GM12878 (cell line): Measurements from ENCODE around the gene FKBP7. TPM values are rescaled to one million over a fixed set of nuclear protein-coding genes. Genes with fewer than 3 reads are reported as not detected.

Experiments
- BCL11A ChIP-seq: IDR thresholded peaks from 2 replicates; pipeline ENCODE4 v1.6.1; 2011; ENCODE audit warnings: low read depth, low read length
- DPF2 ChIP-seq: fragments of 450-650 bp; IDR thresholded peaks from 2 replicates; pipeline ENCODE4 v1.6.1; 2017; ENCODE audit warnings: mild to moderate bottlenecking
- EP300 ChIP-seq, 2 experiments: fragments of 150-350 bp in 1 of 2; IDR thresholded peaks; 2 replicates each; pipeline ENCODE4 v1.6.1; 2011 to 2012; ENCODE audit warnings: low read depth in 2 of 2, low read length in 2 of 2, borderline replicate concordance in 1 of 2, improper control_type of control experiment in 1 of 2, inconsistent platforms in 1 of 2; ENCODE audit not compliant: control insufficient read depth in 1 of 2
- FOS ChIP-seq: IDR thresholded peaks from 3 replicates; pipeline ENCODE4 v1.6.1; 2011; ENCODE audit warnings: borderline replicate concordance; ENCODE audit not compliant: insufficient read length; ENCODE audit errors: extremely low read depth
- GABPA ChIP-seq: IDR thresholded peaks from 2 replicates; pipeline ENCODE4 v1.6.1; 2014; ENCODE audit warnings: antibody characterized with exemption, low read depth, mild to moderate bottlenecking, inconsistent platforms
- IKZF1 ChIP-seq: fragments of 450-650 bp; conservative IDR thresholded peaks from 2 replicates; pipeline ENCODE4 v1.6.1; 2017; ENCODE audit warnings: antibody characterized with exemption, mild to moderate bottlenecking
- IRF4 ChIP-seq: IDR thresholded peaks from 2 replicates; pipeline ENCODE4 v1.6.1; 2011; ENCODE audit warnings: low read depth, low read length
- MTA2 ChIP-seq: fragments of 450-650 bp; IDR thresholded peaks from 2 replicates; pipeline ENCODE4 v1.6.1; 2016; ENCODE audit warnings: low read depth, mild to moderate bottlenecking, moderate library complexity
- NBN ChIP-seq: fragments of 450-650 bp; IDR thresholded peaks from 2 replicates; pipeline ENCODE4 v1.6.1; 2016
- POLR2AphosphoS5 ChIP-seq: IDR thresholded peaks from 2 replicates; pipeline ENCODE4 v1.6.1; 2011; ENCODE audit warnings: mild to moderate bottlenecking, low read length, inconsistent platforms
- SIN3A ChIP-seq: IDR thresholded peaks from 2 replicates; pipeline ENCODE4 v1.6.1; 2012; ENCODE audit warnings: low read depth, low read length, improper control_type of control experiment
- SRF ChIP-seq, 2 experiments: IDR thresholded peaks; 2 replicates each; pipeline ENCODE4 v1.6.1; 2011; ENCODE audit warnings: low read depth in 2 of 2, low read length in 2 of 2, mild to moderate bottlenecking in 1 of 2, moderate library complexity in 1 of 2
- TBL1XR1 ChIP-seq: IDR thresholded peaks from 2 replicates; pipeline ENCODE4 v1.6.1; 2012; ENCODE audit warnings: low read depth, low read length, improper control_type of control experiment
- ZBED1 ChIP-seq: IDR thresholded peaks from 2 replicates; pipeline ENCODE4 v1.6.1; 2016; ENCODE audit warnings: borderline replicate concordance
- polyA plus RNA-seq, 11 experiments: library from polyadenylated mRNA; depleted of rRNA in 4 of 11; unstranded in 6 of 11; stranded (reverse) in 5 of 11; fragments of >200 nt; fragmentation: Nextera tagmentation in 4 of 11; fragmentation: Illumina TruSeq in 1 of 11; extraction: Ambion mirVana in 4 of 11; extraction: Trizol in 1 of 11; gene quantifications; 1 replicate in 1 of 11; 2 replicates in 10 of 11; pipeline versions ENCODE4 v1.2.1 to v1.2.3, GENCODE V29; 2011 to 2016; ENCODE audit warnings: inconsistent platforms in 2 of 11, missing spikeins in 2 of 11, low read depth in 1 of 11
- total RNA-seq, 4 experiments: library from RNA; depleted of rRNA in 3 of 4; stranded (reverse); fragments of >200 nt in 3 of 4; fragmentation: Illumina TruSeq in 1 of 4; extraction: Trizol in 1 of 4; gene quantifications; 2 replicates each; pipeline versions ENCODE4 v1.2.1 to v1.2.3, GENCODE V29; 2013 to 2021
- TF ChIP-seq, protein P1 (sequence below): IDR thresholded peaks from 2 replicates; pipeline ENCODE4 v1.6.1; 2012; ENCODE audit warnings: mild to moderate bottlenecking, low read depth, low read length
- TF ChIP-seq, protein P2 (sequence below): IDR thresholded peaks from 2 replicates; pipeline ENCODE4 v1.6.1; 2012; ENCODE audit warnings: low read depth, low read length, improper control_type of control experiment
- TF ChIP-seq, protein P3 (sequence below): fragments of 450-650 bp; IDR thresholded peaks from 2 replicates; pipeline ENCODE4 v1.6.1; 2018; ENCODE audit warnings: mild to moderate bottlenecking, low read depth, moderate library complexity; ENCODE audit not compliant: partially characterized antibody
- TF ChIP-seq, protein P4 (sequence below): IDR thresholded peaks from 2 replicates; pipeline ENCODE4 v1.6.1; 2012; ENCODE audit warnings: low read depth, low read length, improper control_type of control experiment
- TF ChIP-seq, protein P5 (sequence below): IDR thresholded peaks from 2 replicates; pipeline ENCODE4 v1.6.1; 2011; ENCODE audit warnings: borderline replicate concordance, low read depth, mild to moderate bottlenecking, moderate library complexity, mixed read lengths, low read length; ENCODE audit not compliant: insufficient read depth; ENCODE audit errors: extremely low read length

FKBP7 gene
- total and polyA plus RNA-seq, 10 of the 15 experiments (the other 5 are each of a cell fraction or from before 2014, with no cell fraction given) = 5.6 to 16.7 (median 12.5) TPM

DNA sequence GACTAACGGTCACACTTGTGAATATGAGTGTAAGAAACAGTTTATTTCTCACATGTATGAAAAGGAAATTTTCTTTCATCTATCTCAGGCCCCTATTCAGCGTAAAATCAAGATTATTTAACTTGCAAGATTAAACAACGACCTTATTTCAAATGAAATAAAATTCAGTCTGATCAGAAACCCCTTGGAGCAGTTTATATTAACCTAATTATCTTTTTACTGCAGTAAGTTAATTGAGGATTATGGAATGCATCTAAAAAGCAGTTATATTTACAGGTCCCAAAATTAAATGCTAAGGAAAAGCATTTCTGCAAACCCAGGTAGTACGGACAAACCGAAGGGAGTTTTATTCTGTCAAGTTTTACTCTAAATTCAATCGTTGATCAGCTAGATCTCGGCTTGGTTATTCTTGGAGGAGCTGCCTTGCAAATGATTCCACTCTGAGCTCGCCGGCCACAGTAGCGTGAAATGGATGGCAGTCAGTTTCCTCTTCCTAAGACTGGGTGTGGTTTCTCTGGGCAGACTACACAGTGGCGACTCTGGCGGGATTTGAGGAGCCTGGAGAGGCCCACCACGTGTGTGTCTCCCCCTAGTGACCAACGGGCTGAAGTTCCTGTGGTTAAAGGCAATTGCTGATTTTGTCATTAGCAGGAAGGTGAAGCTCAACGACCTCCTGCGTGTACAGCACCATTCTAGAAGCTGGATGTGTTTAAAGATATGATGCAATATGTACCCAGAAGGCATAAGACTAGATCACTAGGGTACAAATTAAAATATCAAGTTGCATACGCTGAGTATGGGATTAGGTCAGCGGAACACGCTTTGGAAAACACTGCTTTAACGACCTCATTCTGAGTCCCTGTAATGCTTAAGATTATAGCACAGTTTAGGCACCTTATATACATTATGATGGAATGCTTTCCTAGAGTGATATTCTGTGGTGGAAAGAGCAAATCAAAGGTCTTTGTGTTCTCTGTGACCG is 63.8 kb downstream of the FKBP7 start (continued):
- TF ChIP-seq IRF4 = peak; percentile 67; the same call in 1 of the 2 replicates
- TF ChIP-seq, protein P1, sequence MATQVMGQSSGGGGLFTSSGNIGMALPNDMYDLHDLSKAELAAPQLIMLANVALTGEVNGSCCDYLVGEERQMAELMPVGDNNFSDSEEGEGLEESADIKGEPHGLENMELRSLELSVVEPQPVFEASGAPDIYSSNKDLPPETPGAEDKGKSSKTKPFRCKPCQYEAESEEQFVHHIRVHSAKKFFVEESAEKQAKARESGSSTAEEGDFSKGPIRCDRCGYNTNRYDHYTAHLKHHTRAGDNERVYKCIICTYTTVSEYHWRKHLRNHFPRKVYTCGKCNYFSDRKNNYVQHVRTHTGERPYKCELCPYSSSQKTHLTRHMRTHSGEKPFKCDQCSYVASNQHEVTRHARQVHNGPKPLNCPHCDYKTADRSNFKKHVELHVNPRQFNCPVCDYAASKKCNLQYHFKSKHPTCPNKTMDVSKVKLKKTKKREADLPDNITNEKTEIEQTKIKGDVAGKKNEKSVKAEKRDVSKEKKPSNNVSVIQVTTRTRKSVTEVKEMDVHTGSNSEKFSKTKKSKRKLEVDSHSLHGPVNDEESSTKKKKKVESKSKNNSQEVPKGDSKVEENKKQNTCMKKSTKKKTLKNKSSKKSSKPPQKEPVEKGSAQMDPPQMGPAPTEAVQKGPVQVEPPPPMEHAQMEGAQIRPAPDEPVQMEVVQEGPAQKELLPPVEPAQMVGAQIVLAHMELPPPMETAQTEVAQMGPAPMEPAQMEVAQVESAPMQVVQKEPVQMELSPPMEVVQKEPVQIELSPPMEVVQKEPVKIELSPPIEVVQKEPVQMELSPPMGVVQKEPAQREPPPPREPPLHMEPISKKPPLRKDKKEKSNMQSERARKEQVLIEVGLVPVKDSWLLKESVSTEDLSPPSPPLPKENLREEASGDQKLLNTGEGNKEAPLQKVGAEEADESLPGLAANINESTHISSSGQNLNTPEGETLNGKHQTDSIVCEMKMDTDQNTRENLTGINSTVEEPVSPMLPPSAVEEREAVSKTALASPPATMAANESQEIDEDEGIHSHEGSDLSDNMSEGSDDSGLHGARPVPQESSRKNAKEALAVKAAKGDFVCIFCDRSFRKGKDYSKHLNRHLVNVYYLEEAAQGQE = no peak
- no peak for TF ChIP-seq ZBED1
- peak; percentile 50 for TF ChIP-seq MTA2
- 0 out of 2 replicates have a peak, but pooled peaks have one; percentile 65 for TF ChIP-seq TBL1XR1
- TF ChIP-seq FOS = no peak
- TF ChIP-seq, protein P2, sequence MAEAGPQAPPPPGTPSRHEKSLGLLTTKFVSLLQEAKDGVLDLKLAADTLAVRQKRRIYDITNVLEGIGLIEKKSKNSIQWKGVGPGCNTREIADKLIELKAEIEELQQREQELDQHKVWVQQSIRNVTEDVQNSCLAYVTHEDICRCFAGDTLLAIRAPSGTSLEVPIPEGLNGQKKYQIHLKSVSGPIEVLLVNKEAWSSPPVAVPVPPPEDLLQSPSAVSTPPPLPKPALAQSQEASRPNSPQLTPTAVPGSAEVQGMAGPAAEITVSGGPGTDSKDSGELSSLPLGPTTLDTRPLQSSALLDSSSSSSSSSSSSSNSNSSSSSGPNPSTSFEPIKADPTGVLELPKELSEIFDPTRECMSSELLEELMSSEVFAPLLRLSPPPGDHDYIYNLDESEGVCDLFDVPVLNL = no peak
- peak; percentile 18; the same call in 1 of the 2 replicates for TF ChIP-seq BCL11A
- peak; percentile 79 for TF ChIP-seq POLR2AphosphoS5
- TF ChIP-seq DPF2 = 0 out of 2 replicates have a peak, but pooled peaks have one; percentile 44
- TF ChIP-seq, protein P3, sequence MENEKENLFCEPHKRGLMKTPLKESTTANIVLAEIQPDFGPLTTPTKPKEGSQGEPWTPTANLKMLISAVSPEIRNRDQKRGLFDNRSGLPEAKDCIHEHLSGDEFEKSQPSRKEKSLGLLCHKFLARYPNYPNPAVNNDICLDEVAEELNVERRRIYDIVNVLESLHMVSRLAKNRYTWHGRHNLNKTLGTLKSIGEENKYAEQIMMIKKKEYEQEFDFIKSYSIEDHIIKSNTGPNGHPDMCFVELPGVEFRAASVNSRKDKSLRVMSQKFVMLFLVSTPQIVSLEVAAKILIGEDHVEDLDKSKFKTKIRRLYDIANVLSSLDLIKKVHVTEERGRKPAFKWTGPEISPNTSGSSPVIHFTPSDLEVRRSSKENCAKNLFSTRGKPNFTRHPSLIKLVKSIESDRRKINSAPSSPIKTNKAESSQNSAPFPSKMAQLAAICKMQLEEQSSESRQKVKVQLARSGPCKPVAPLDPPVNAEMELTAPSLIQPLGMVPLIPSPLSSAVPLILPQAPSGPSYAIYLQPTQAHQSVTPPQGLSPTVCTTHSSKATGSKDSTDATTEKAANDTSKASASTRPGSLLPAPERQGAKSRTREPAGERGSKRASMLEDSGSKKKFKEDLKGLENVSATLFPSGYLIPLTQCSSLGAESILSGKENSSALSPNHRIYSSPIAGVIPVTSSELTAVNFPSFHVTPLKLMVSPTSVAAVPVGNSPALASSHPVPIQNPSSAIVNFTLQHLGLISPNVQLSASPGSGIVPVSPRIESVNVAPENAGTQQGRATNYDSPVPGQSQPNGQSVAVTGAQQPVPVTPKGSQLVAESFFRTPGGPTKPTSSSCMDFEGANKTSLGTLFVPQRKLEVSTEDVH = peak; percentile 26
- TF ChIP-seq NBN = peak; percentile 65
- TF ChIP-seq SRF (IDR thresholded peaks at IDR 0.05; ENCODE audit: low read depth in 2 of 2, low read length in 2 of 2) = no peak
- TF ChIP-seq, protein P4, sequence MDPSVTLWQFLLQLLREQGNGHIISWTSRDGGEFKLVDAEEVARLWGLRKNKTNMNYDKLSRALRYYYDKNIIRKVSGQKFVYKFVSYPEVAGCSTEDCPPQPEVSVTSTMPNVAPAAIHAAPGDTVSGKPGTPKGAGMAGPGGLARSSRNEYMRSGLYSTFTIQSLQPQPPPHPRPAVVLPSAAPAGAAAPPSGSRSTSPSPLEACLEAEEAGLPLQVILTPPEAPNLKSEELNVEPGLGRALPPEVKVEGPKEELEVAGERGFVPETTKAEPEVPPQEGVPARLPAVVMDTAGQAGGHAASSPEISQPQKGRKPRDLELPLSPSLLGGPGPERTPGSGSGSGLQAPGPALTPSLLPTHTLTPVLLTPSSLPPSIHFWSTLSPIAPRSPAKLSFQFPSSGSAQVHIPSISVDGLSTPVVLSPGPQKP = peak; percentile 55; the same call in 1 of the 2 replicates
- TF ChIP-seq, protein P5, sequence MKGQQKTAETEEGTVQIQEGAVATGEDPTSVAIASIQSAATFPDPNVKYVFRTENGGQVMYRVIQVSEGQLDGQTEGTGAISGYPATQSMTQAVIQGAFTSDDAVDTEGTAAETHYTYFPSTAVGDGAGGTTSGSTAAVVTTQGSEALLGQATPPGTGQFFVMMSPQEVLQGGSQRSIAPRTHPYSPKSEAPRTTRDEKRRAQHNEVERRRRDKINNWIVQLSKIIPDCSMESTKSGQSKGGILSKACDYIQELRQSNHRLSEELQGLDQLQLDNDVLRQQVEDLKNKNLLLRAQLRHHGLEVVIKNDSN = no peak
- TF ChIP-seq GABPA = no peak
- TF ChIP-seq EP300 (IDR thresholded peaks at IDR 0.05; ENCODE audit: borderline replicate concordance in 1 of 2, control insufficient read depth in 1 of 2, low read depth in 2 of 2, low read length in 2 of 2) = 0 out of 4 replicates have a peak, but pooled peaks of 1 of the 2 experiments have one; percentile 11
- TF ChIP-seq IKZF1 = peak; percentile 90
- peak; percentile 63; the same call in 1 of the 2 replicates for TF ChIP-seq SIN3A
